ENCODE results near the gene FAM107A. TPM values are rescaled to one million over a fixed set of nuclear protein-coding genes. Genes with fewer than 3 reads are reported as not detected.
A peak's percentile ranks its signal among the peaks of the same experiment; 100 is the strongest.

Gene FAM107A
- total RNA-seq, 1 donor from 2014 or later = 1.3 TPM

DNA sequence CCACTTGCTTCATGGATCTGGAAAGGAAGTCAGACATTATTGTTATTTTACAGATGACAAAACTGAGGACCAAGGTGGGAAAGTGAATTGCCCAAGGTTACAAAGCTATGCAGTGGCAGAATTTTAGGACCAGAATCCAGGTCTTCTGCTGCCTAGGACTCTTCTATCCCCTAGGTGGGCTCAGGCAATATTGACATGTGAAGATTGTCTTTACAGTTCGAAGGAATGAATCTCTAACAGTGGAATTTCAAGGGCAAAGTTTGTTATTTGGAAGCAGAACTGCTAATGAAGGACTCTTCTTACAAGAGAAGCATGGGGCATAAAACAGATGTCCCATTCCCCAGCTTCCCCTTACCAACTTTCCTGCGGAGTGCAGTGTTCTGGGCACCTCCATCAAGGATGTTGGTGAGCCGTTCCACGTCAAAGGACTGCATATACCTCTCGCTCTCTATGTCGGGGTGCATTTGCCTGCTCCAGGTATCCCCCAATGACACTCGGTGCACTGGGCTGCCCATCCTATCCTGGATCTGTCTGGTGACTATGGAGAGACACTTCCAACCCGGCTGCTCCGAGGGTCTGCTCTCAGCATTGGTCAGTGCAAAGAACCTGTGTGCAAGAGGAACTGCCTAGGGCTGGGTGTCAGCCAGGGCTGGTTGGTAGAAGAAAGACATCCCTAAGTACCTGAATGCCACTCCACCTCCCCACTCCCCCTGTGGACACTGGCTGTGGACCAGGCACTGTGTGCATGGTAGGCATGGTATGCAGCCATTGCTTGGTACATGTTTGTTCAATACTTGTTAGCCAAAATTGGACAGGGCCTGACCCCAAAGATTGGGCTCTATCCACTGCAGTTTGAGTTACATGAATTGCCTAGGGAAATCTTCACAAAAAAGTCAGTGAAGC, 42.3 kb downstream of the FAM107A start:
- no peak overlapping the region for H3K4me3 ChIP-seq (ENCODE audit: low read depth, low read length)
- no peak for DNase-seq (ENCODE audit: low read depth)
- TF ChIP-seq, protein P1, sequence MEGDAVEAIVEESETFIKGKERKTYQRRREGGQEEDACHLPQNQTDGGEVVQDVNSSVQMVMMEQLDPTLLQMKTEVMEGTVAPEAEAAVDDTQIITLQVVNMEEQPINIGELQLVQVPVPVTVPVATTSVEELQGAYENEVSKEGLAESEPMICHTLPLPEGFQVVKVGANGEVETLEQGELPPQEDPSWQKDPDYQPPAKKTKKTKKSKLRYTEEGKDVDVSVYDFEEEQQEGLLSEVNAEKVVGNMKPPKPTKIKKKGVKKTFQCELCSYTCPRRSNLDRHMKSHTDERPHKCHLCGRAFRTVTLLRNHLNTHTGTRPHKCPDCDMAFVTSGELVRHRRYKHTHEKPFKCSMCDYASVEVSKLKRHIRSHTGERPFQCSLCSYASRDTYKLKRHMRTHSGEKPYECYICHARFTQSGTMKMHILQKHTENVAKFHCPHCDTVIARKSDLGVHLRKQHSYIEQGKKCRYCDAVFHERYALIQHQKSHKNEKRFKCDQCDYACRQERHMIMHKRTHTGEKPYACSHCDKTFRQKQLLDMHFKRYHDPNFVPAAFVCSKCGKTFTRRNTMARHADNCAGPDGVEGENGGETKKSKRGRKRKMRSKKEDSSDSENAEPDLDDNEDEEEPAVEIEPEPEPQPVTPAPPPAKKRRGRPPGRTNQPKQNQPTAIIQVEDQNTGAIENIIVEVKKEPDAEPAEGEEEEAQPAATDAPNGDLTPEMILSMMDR (conservative IDR thresholded peaks at IDR 0.05; ENCODE audit: low read depth, low read length) = no peak

DNA sequence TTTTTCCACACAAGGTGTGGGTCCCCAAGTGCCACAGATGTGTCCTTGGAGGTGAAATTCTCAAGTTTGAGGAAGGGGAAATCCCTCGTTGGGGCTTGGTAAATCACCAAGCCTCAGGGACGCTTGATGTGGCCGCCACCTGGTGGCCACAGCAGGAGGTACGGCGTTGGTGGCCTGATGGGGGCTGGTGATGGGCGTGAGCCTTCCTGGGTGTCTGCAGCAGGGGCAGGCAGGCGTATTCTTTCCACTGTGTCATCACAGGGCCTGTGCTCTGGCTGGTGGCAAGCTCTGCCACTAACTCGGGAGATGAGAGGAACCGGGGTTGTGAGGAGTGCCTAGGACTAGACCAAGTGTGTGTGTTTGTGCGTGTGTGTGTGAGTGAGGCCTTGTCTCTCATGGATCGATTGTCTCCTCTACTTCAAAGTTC, 44.4 kb downstream of the FAM107A start:
- DNase-seq (ENCODE audit: low read depth) = no peak

DNA sequence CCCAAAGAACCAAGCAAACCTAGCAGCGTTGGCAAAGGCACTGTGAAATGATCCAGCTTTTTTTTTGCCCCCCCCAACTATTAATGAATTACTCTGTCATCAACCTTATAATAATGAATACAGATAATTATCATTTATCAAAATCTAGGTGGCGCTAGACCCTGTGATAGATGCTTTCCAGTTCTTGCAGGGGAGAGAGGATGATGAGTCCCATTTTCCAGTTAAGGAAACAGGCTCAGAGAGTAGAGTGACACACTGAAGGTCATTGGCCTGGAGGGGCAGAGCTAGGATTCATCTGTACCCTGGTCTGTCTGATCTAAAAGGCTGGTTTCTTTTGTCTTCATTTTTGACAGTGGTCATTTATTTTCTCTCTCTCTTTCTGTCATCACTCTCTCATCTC, 45.2 kb downstream of the FAM107A start:
- no peak overlapping the region for H3K4me3 ChIP-seq (ENCODE audit: low read depth, low read length)
- TF ChIP-seq, protein P1 (conservative IDR thresholded peaks at IDR 0.05; ENCODE audit: low read depth, low read length) = peak; percentile 33
- no peak for DNase-seq (ENCODE audit: low read depth)

More for the DNA sequence above, 44.4 kb downstream of the FAM107A start:
- H3K4me3 ChIP-seq (ENCODE audit: low read depth, low read length) = no peak overlapping the region
- TF ChIP-seq, protein P1 (conservative IDR thresholded peaks at IDR 0.05; ENCODE audit: low read depth, low read length) = peak; percentile 96

DNA sequence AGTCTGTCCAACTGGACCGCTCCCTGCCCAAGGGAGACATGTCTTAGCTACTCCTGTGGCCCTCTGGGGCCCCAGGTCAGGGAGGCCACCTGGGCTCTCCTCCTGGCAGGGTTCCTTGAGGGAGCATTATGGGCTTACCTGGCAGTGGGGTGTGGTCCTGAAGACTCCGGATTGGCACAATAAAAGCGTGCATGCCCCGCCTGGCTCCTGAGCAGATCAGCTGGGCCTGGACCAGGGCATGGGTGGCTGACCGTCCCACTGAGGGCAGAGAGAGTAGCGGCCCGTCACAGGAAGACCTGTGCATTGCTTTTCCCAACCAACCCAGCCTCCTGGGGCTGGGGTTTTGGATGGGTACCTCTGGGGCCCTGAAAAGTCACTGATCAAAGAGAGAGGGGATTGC, 45.6 kb downstream of the FAM107A start:
- TF ChIP-seq, protein P1 (conservative IDR thresholded peaks at IDR 0.05; ENCODE audit: low read depth, low read length) = no peak
- no peak for DNase-seq (ENCODE audit: low read depth)
- no peak overlapping the region for H3K4me3 ChIP-seq (ENCODE audit: low read depth, low read length)

DNA sequence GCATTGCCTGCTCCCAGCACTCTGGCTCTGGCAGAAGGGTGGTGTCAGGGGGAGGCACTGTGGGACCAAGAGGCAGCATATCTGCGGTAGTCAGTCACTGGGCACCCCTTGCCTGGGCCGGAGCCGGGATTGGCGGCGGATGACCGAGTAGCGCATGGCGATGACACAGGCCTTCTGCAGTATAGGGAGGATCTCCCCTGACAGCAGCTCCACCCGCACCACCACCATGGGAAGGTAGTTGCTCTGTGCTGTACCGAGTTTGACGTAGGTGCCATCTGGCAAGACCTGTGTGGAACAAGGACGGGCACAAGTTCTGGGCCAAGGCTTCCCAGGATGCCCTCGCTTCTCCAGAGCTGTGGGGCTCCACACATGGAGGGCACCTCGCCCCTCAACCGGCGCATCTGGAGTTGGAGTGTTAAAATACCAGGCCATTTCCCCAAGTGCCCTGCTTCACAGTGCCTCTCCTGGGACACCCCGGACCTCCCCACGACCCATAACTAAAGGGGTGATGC, 46.8 kb downstream of the FAM107A start:
- H3K4me3 ChIP-seq (ENCODE audit: low read depth, low read length) = no peak overlapping the region
- TF ChIP-seq, protein P1 (conservative IDR thresholded peaks at IDR 0.05; ENCODE audit: low read depth, low read length) = no peak
- DNase-seq (ENCODE audit: low read depth) = no peak

DNA sequence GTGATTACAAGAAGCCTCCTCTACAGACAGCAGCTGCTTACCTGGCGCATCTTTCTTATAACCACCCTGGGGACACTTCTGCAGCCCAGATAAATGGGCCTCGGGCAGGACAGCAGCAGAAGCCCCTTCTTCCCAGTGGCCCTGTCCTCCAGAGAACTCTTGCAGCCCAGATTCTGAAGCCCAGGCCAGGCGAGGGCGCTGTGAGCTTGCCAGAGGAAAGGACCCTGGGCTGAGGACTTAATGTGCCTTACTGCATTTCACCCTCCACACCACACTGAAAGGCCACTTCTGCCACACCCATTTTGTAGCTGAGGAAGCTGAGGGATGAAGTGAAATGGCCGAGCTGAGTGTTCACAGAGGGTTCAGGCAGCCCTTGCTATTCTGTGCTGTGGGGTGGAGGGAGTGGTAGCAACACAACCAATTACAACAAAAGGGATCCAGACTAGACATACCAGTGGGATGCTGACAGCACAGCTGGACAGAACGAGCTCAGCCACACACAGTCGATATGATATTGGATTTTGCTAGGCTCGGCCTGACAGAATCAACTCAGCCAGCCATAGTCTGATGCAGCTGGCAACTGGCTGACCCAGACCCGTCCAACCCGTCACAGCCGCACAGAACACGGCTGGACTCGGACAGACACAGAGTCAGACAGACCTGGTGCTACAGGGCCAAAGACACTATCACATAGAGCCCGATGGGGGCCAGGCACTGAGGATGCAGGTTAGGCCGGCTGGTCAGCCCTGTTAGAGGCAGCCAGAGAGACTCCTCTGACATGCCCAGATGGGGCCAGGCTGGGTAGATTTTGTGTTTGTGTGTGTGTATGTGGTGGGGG, 47.5 kb downstream of the FAM107A start:
- TF ChIP-seq, protein P1 (conservative IDR thresholded peaks at IDR 0.05; ENCODE audit: low read depth, low read length) = peak; percentile 37
- DNase-seq (ENCODE audit: low read depth) = no peak
- no peak overlapping the region for H3K4me3 ChIP-seq (ENCODE audit: low read depth, low read length)
